ENCODE measurements around the gene MDGA2.

DNA sequence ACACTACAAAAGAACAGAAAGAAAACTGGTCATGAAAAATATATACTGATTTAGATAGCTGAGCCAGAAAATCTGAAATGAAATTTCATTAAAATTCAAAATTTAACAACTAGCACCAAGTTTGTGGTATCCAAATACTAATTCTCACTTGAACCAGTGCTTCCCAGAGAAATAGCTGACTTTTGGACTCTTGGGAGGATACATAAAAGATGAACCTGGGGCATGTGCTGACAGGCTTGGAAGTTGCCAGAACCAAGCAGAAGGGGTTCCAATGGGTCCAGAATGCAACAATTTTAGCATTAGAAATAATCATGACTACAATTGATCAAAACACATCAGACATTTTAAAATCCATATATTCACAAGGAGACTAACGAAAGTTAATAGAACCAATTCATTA lies 175.0 kb downstream of the MDGA2 start:
- no peak for TF ChIP-seq POLR2A (IDR thresholded peaks at IDR 0.05)
- TF ChIP-seq, protein P1, sequence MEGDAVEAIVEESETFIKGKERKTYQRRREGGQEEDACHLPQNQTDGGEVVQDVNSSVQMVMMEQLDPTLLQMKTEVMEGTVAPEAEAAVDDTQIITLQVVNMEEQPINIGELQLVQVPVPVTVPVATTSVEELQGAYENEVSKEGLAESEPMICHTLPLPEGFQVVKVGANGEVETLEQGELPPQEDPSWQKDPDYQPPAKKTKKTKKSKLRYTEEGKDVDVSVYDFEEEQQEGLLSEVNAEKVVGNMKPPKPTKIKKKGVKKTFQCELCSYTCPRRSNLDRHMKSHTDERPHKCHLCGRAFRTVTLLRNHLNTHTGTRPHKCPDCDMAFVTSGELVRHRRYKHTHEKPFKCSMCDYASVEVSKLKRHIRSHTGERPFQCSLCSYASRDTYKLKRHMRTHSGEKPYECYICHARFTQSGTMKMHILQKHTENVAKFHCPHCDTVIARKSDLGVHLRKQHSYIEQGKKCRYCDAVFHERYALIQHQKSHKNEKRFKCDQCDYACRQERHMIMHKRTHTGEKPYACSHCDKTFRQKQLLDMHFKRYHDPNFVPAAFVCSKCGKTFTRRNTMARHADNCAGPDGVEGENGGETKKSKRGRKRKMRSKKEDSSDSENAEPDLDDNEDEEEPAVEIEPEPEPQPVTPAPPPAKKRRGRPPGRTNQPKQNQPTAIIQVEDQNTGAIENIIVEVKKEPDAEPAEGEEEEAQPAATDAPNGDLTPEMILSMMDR (IDR thresholded peaks at IDR 0.05) = no peak

Data from uterus (tissue), 2 donors.